HG03135 (cell line): ENCODE data around the gene GJB5.

Experiments used
- ATAC-seq: cut with Tn5 transposase; IDR thresholded peaks from one replicate; pipeline ENCODE4 v1.9.1; 2021; ENCODE audit warnings: mild to moderate bottlenecking, moderate library complexity; ENCODE audit not compliant: unreplicated experiment

The GJB5 gene

DNA sequence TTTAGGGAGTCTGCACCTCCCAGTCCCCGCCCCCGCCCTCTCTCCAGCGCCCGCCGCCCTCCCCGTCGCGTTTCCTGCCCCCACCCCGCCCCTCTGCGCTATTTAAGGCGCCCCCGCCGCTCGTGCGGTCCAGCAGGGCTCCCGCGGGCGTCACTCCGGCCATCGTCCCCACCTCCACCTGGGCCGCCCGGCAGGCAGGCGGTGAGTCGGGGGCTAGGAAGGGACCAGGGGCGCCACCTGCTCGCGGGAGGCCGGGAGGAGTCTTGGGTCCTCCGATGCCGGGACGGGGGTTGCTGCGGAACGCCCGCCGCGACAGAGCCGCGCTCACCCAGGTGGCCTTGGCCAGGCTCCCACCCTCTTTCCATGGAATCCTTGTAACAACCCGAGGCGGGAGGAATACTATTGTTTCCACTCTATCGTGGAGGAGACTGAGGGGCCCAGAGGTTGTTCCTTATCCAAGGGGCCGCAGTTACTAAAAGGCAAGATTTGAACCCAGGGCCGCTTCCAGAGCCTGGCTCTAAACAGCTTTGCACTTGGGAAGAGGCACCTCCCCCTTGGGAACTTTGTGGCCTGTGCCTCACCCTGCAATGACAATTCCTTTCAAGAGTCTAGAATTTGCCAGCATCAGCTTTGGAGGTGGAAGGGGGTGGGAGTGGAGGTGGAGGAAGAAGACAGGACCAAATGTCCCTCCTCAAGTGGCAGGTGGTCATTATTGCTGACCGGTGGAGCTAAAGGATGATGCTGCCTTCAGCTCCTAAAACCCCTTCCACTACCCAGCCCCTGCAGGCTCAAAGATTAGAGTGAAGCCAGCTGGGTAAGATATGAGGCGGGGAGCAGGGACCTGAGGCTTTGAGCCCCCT, 38.3 kb downstream of the GJB5 start, which contains the start of gene GJA4:
GJA4 (plus strand) TSS at position 132 of the 860 bp plus-strand sequence. CDS start 1,215 bp downstream, outside the sequence.
- ATAC-seq: no peak

GRCh38 chr1:34794001-34794789, 39.3 kb downstream of the GJB5 start:
- ATAC-seq: no peak

GRCh38 chr1:34794790-34795180, 39.9 kb downstream of the GJB5 start:
- ATAC-seq: no peak

- no peak for ATAC-seq
Measured at GRCh38 chr1:34795916-34796315, 41.1 kb downstream of the GJB5 start.

DNA sequence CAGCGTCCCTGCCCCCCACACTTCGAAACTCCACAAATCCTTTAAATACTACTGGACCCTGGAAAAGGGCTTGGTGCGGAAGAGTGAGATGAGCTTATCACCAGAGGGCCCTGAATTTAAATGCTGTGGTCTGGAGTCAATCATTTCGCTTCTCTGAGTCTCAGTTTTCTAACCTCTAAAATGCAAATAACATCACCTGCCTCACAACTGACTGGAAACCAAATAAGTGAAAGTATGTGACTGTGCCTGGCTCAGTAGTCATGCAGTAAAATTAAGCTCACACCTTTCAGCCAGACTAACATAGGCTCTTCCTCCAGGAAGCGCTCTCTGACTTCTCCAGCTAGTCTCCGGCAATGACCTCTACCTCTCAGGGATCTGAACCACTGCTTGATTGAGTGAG, 42.1 kb downstream of the GJB5 start:
- ATAC-seq: no peak

GRCh38 chr1:34800214-34800613, 45.4 kb downstream of the GJB5 start:
- ATAC-seq: no peak

DNA sequence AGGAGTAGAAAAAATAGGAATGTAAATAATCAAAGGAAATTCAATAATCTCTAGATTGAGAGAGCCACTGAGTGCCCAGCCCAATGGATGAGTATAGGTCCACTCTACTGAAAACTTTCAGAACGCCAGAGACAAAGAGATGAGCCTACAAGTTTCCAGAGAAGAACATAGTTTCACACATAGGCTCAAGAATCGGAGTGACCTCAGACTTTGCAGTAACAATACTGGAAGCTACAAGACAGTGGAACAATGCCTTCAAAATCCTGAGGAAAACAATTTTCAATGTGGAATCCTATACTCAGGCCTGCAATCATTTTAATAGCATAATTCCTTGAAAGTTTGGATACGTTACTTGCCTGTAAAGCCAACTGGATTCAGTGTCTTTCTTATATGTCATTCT, 48.9 kb downstream of the GJB5 start:
- no peak for ATAC-seq

DNA sequence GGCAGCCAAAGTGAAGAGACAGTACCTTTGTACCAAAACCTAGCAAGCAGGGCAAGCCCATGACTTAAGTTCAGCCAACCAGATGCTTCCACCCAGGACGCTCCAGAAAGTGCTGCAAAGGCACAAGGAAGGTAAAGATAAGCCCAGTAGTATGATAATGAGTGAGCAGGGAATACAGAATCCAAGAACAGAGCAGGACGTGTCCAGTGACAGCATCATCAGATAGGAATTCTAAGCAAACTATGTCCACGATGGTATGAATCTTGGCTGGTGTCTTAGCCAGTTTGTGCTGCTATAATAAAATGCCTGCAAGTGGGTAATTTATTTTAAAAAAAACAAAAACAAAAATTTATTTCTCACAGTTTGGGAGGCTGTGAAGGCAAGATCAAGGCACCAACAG, 51.5 kb downstream of the GJB5 start:
- no peak for ATAC-seq
